ENCODE data around the gene ARL6IP5. TPM values are rescaled to one million over a fixed set of nuclear protein-coding genes. Genes with fewer than 3 reads are reported as not detected.

The ARL6IP5 gene
- total RNA-seq, 4 donors from 2014 or later, result 35.9 to 101 (median 63.0) TPM

- H3K4me3 ChIP-seq, result no peak overlapping the region
- no peaks in the 10 kb centered on the region for H3K4me1 ChIP-seq
- H3K9me3 ChIP-seq, result no peaks in the 10 kb centered on the region
- H3K27me3 ChIP-seq, result no peaks in the 10 kb centered on the region
- WGBS, 2 donors, result 55 to 60% methylated on average over 4 of the region's 4 CpGs
- H3K27ac ChIP-seq, result no peak overlapping the region
- H3K36me3 ChIP-seq, result no peaks in the 10 kb centered on the region
- DNase-seq, result no peak
- TF ChIP-seq CTCF (IDR thresholded peaks at IDR 0.05) (no peak), POLR2A (IDR thresholded peaks at IDR 0.05) (no peak)
- intact Hi-C loops (cut with DNase I), result no loop called here
These were observed 58.2 kb downstream of the ARL6IP5 start for GRCh38 chr3:69142797-69143454.

DNA sequence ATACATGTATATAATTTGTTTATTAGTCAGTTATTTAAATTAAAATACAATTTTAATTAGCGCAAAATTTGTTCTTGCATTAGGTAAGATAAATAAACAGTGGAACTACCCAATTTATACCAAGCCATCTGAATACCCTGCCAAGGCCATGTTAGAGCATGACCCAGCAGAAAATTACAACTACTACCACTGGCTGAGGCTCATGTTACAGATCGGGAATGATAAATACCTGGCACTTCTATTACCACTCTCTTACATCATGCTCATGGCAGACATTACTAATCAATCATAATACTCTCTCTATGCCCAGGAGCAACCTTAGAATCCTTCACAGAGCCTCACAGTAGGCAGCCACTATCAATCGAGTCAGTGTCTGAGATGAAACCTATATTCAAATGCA is 58.9 kb downstream of the ARL6IP5 start:
- no peak for TF ChIP-seq POLR2A (IDR thresholded peaks at IDR 0.05)
- no peak for TF ChIP-seq CTCF (IDR thresholded peaks at IDR 0.05)
- 69 to 70% methylated on average over 3 of the region's 3 CpGs for WGBS, 2 donors
- no peaks in the 10 kb centered on the region for H3K27me3 ChIP-seq
- intact Hi-C loops (cut with DNase I), result no loop called here
- H3K4me1 ChIP-seq, result no peaks in the 10 kb centered on the region
- no peaks in the 10 kb centered on the region for H3K9me3 ChIP-seq
- H3K27ac ChIP-seq, result no peak overlapping the region
- H3K36me3 ChIP-seq, result no peaks in the 10 kb centered on the region
- DNase-seq, result no peak
- H3K4me3 ChIP-seq, result no peak overlapping the region

DNA sequence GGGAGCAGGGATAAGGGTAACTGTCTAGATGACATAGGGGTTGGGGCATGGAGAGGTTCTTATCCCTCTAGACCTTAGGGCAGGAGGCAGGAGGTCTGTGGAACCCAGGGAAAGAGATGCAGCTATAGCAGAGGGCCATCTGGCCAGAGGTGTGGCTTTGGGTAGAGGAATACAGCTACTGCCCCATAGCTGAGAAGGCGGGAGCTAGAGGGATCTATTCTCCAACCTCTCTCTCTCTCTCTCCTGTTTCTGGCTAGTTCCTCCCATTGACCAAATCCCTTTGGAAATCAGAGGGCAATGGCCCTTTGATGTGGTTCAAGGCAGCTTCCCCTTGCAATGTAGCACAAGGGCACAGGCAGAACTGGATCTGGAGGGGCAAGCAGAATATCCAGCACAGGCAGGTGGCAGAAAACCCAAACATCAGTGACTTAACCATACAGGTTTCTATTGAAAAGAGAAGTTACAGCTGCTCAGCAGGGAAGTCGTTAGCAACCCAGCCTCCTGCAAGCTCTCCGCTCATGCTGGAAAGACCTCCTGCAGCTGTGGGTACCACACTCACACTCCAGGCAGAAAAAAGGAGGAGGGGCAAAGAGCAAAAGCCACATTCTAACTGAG is 60.0 kb downstream of the ARL6IP5 start:
- Histone ChIP-seq H3K4me1 (no peaks in the 10 kb centered on the region), H3K27ac (no peak overlapping the region), H3K36me3 (no peaks in the 10 kb centered on the region), H3K4me3 (no peak overlapping the region), H3K27me3 (no peaks in the 10 kb centered on the region), H3K9me3 (no peaks in the 10 kb centered on the region)
- WGBS, 2 donors, result 78 to 86% methylated on average over 2 to 3 of the region's 3 CpGs
- no peak for TF ChIP-seq POLR2A (IDR thresholded peaks at IDR 0.05)
- TF ChIP-seq CTCF (IDR thresholded peaks at IDR 0.05), result no peak
- DNase-seq, result no peak
- intact Hi-C loops (cut with DNase I), result no loop called here

DNA sequence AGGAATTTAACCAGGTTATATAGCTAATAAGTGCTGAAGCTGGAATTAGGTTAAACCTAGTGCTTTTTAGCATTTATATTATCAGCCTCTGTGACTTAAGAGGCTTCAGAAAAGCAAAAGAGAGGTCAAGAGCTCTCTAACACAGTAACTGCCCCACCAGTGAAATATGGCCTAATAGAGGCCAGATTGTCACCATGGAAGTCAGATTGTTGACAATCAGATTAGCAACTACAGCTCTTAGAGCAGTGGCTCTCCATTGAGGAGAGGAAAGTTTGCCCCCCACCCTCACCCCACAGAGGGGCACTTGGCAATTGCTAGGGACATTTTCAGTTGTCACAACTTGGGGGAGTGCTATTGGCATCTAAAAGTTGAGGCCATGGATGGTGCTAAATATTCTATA is 61.0 kb downstream of the ARL6IP5 start:
- DNase-seq, result no peak
- no peak overlapping the region for H3K4me3 ChIP-seq
- no peaks in the 10 kb centered on the region for H3K27me3 ChIP-seq
- intact Hi-C loops (cut with DNase I), result no loop called here
- H3K36me3 ChIP-seq, result no peaks in the 10 kb centered on the region
- no peaks in the 10 kb centered on the region for H3K4me1 ChIP-seq
- no peaks in the 10 kb centered on the region for H3K9me3 ChIP-seq
- H3K27ac ChIP-seq, result no peak overlapping the region
- no peak for TF ChIP-seq CTCF (IDR thresholded peaks at IDR 0.05)
- no peak for TF ChIP-seq POLR2A (IDR thresholded peaks at IDR 0.05)

GRCh38 chr3:69149586-69149985 is 64.8 kb downstream of the ARL6IP5 start:
- WGBS, 2 donors, result 89 to 98% methylated on average over 3 of the region's 3 CpGs

More at GRCh38 chr3:69149586-69149985, 64.8 kb downstream of the ARL6IP5 start:
- intact Hi-C loops (cut with DNase I), result no loop called here
- Histone ChIP-seq H3K9me3 (no peaks in the 10 kb centered on the region), H3K27ac (no peak overlapping the region), H3K36me3 (no peaks in the 10 kb centered on the region), H3K27me3 (no peaks in the 10 kb centered on the region), H3K4me3 (no peak overlapping the region), H3K4me1 (no peaks in the 10 kb centered on the region)
- DNase-seq, result no peak
- TF ChIP-seq CTCF (IDR thresholded peaks at IDR 0.05) (no peak), POLR2A (IDR thresholded peaks at IDR 0.05) (no peak)

Small RNA genes within 50 kb of the gene (small RNA-seq; reads per million reads assigned to genes)
- 0 to 0.89 (median 0.04) reads per million in 4 donors for gene MIR3136

Other genes with a start within 250 kb of the ARL6IP5 start
- under 1 TPM in 2 of 4 donors, not detected in 2; 0.19 to 0.59 TPM for gene TAFA4, start 152.4 kb upstream of the ARL6IP5 start, total RNA-seq
- 10 to 100 TPM in 3 of 4 donors, 1 to 10 TPM in 1; 8.3 to 47.3 (median 20.4) TPM for gene EOGT, start 71.3 kb upstream of the ARL6IP5 start, total RNA-seq
- 10 to 100 TPM; 13.3 to 30.1 (median 19.4) TPM for gene TMF1, start 32.6 kb upstream of the ARL6IP5 start, total RNA-seq
- 10 to 100 TPM; 33.3 to 63.3 (median 52.7) TPM for gene UBA3, start 4.6 kb upstream of the ARL6IP5 start, total RNA-seq
- gene LMOD3, start 37.7 kb downstream of the ARL6IP5 start, total RNA-seq, result under 1 TPM in 1 of 4 donors, not detected in 3; under 0.01 TPM